PFSK-1 (cell line): ENCODE data around the gene ZEB2.

ENCODE experiments used
- POLR2AphosphoS5 ChIP-seq: IDR thresholded peaks from 2 replicates; pipeline ENCODE4 v1.6.1; 2012; ENCODE audit warnings: low read depth, mild to moderate bottlenecking, control low read depth, low read length, moderate library complexity
- SIN3A ChIP-seq: IDR thresholded peaks from 2 replicates; pipeline ENCODE4 v1.6.1; 2012; ENCODE audit warnings: mild to moderate bottlenecking, low read length, moderate library complexity, borderline replicate concordance; ENCODE audit not compliant: insufficient read depth
- TAF1 ChIP-seq: IDR thresholded peaks from 2 replicates; pipeline ENCODE4 v1.6.1; 2012; ENCODE audit warnings: low read length, control low read depth, borderline replicate concordance; ENCODE audit not compliant: insufficient read depth

GRCh38 chr2:144470816-144471215, 49.1 kb downstream of the ZEB2 start:
- TF ChIP-seq SIN3A (no peak), POLR2AphosphoS5 (no peak), TAF1 (no peak)
